Endodermal cell (in vitro differentiated cells): ENCODE data around the gene HGFAC. TPM values are rescaled to one million over a fixed set of nuclear protein-coding genes. Genes with fewer than 3 reads are reported as not detected.

Experiments used
- DNase-seq: peaks from one replicate; pipeline ENCODE4 v3.0.0-alpha.2; 2017
- H3K27ac ChIP-seq: 2 replicates; pipeline ENCODE4 v1.5.1; 2013; ENCODE audit warnings: mild to moderate bottlenecking, low read depth, low read length, moderate library complexity
- H3K27me3 ChIP-seq: 2 replicates; pipeline ENCODE4 v1.6.1; 2013; ENCODE audit warnings: mild to moderate bottlenecking, low read length, moderate library complexity; ENCODE audit not compliant: insufficient read depth, control insufficient read depth, poor library complexity, severe bottlenecking
- H3K36me3 ChIP-seq: 2 replicates; pipeline ENCODE4 v1.7.0; 2013; ENCODE audit warnings: mild to moderate bottlenecking, low read length, moderate library complexity; ENCODE audit not compliant: control insufficient read depth, insufficient read depth
- H3K4me1 ChIP-seq: one replicate; pipeline ENCODE4 v1.7.0; 2013; ENCODE audit warnings: low read length; ENCODE audit not compliant: control insufficient read depth, insufficient read depth
- H3K4me3 ChIP-seq: 2 replicates; pipeline ENCODE4 v1.5.1; 2013; ENCODE audit warnings: mild to moderate bottlenecking, low read length, moderate library complexity
- H3K9ac ChIP-seq: 2 replicates; pipeline ENCODE4 v1.6.1; 2013; ENCODE audit warnings: mild to moderate bottlenecking, low read length, moderate library complexity; ENCODE audit not compliant: poor library complexity, severe bottlenecking; ENCODE audit errors: extremely low read depth
- H3K9me3 ChIP-seq: 2 replicates; pipeline ENCODE4 v1.6.1; 2013; ENCODE audit warnings: mild to moderate bottlenecking, low read length, moderate library complexity; ENCODE audit not compliant: control insufficient read depth
- H3K27ac Mint-ChIP-seq: 2 replicates; pipeline ENCODE4 v1.8.0; 2020; ENCODE audit warnings: mixed read lengths
- H3K27me3 Mint-ChIP-seq: 2 replicates; pipeline ENCODE4 v1.8.0; 2021; ENCODE audit warnings: mild to moderate bottlenecking, mixed read lengths; ENCODE audit not compliant: insufficient read depth
- H3K36me3 Mint-ChIP-seq: 2 replicates; pipeline ENCODE4 v1.8.0; 2020; ENCODE audit warnings: low read depth, mixed read lengths
- H3K4me1 Mint-ChIP-seq: 2 replicates; pipeline ENCODE4 v1.8.0; 2020; ENCODE audit warnings: mixed read lengths
- H3K4me3 Mint-ChIP-seq: 2 replicates; pipeline ENCODE4 v1.8.0; 2020; ENCODE audit warnings: mild to moderate bottlenecking, moderate library complexity, mixed read lengths
- H3K9me3 Mint-ChIP-seq: 2 replicates; pipeline ENCODE4 v1.8.0; 2020; ENCODE audit warnings: mild to moderate bottlenecking, mixed read lengths
- CTCF ChIP-seq: fragments of 200-600 bp; sonication (generic); conservative IDR thresholded peaks from 2 replicates; pipeline ENCODE4 v1.5.0; 2021; ENCODE audit warnings: antibody characterized with exemption, mild to moderate bottlenecking
- WGBS, 2 experiments: methylation state at CpG; one replicate each; pipeline versions ENCODE4 v1.1.5 to v1.1.7; 2013; ENCODE audit warnings: missing lambda C conversion rate in 2 of 2, mixed read lengths in 1 of 2; ENCODE audit not compliant: insufficient coverage in 1 of 2, insufficient read length in 1 of 2; 5-methylcytosine and 5-hydroxymethylcytosine counted together
- total RNA-seq, 2 donors: library from RNA; stranded (reverse); fragmentation: NEBNext Ultra II Directional in 1 of 2; extraction: Animal tissue kit (Norgen Biotek cat#: 25700) in 1 of 2; gene quantifications; 2 replicates in 1 of 2; 3 replicates in 1 of 2; pipeline ENCODE4 v1.2.1, GENCODE V29; 2021

The HGFAC gene
- total RNA-seq, 2 donors from 2014 or later, result 0.46 TPM; not detected in 1

DNA sequence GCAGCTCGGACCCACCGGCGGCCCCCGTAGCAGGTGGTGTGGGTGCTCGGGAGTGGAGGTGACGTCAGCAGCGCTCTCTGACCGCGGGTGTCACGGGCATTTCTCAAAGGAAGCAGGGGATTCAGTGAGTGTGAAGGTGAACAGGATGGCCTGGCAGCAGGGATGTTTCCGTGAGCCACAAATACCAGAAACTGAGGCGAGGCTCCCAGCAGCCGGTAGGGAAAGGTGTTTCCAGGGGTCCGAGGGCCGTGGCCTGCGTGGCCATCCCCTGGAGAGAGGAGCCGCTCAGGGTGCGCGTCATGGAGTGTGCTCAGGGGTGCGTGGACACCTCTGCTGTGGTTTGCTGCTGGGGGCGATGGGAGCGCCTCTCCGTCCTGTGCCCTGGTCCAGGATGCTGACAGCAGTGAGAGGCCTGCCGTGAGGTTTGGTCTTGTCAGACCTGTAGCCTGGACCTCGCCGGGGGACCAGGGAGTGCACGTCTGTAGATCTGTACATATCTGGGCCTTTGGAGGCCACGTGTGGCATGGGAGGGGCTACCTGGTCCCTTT lies 10.2 kb upstream of the HGFAC start:
- 93 to 96% methylated on average over 18 to 28 of the region's 28 CpGs for WGBS, 2 experiments

GRCh38 chr4:3432381-3432790 lies 9.4 kb upstream of the HGFAC start:
- Histone ChIP-seq H3K27ac (no peak overlapping the region), H3K9ac (no peak overlapping the region), H3K9me3 (no peaks in the 10 kb centered on the region), H3K36me3 (no peaks in the 10 kb centered on the region), H3K27me3 (no peaks in the 10 kb centered on the region), H3K4me3 (no peak overlapping the region), H3K4me1 (no peaks in the 10 kb centered on the region)
- H3K4me3 Mint-ChIP-seq, result no peak overlapping the region
- H3K27me3 Mint-ChIP-seq, result no peaks in the 10 kb centered on the region
- no peak overlapping the region for H3K27ac Mint-ChIP-seq
- DNase-seq, result no peak
- peaks cover 4% of the 10 kb centered on the region for H3K4me1 Mint-ChIP-seq
- TF ChIP-seq CTCF, result no peak
- H3K9me3 Mint-ChIP-seq, result no peaks in the 10 kb centered on the region
- 91 to 95% methylated on average over 6 to 16 of the region's 16 CpGs for WGBS, 2 experiments
- peaks cover 8% of the 10 kb centered on the region for H3K36me3 Mint-ChIP-seq

More for the DNA sequence above, 10.2 kb upstream of the HGFAC start:
- no peak overlapping the region for H3K27ac Mint-ChIP-seq
- Histone ChIP-seq H3K27me3 (no peaks in the 10 kb centered on the region), H3K9ac (no peak overlapping the region), H3K36me3 (no peaks in the 10 kb centered on the region), H3K4me3 (no peak overlapping the region), H3K9me3 (no peaks in the 10 kb centered on the region), H3K27ac (no peak overlapping the region), H3K4me1 (no peaks in the 10 kb centered on the region)
- no peak for DNase-seq
- peaks cover 8% of the 10 kb centered on the region for H3K36me3 Mint-ChIP-seq
- H3K4me1 Mint-ChIP-seq, result peaks cover 4% of the 10 kb centered on the region
- no peaks in the 10 kb centered on the region for H3K27me3 Mint-ChIP-seq
- no peak for TF ChIP-seq CTCF
- H3K9me3 Mint-ChIP-seq, result no peaks in the 10 kb centered on the region
- no peak overlapping the region for H3K4me3 Mint-ChIP-seq

DNA sequence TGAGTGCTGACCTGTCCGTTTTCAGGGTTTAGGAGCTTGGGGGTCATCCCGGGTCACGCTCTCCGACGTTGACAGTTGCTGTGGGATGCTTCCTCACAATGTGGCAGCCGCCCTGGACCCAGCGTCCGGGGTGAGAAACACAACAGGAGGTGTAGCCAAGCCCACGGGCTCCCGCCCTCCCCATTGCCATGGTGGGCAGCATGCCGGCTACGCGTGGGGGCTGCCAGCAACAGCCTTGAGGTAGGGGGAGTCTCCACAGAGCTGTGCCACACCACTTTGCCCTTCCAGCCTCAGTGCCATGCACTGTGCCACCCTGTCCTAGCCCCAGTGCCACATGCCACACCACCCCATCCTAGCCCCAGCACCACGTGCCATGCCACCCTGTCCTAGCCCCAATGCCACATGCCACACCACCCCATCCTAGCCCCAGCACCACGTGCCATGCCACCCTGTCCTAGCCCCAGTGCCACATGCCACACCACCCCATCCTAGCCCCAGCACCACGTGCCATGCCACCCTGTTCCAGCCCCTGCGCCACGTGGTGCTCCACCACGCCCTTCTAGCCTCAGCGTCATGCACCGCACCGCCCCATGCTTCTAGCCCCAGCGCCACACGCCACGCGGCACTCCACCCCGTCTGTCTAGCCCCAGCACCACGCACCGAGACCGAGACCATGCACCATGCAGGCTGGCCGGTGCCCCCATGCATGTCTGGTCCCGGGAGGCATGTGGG lies 8.5 kb upstream of the HGFAC start:
- WGBS, 2 experiments, result 94 to 97% methylated on average over 25 to 32 of the region's 32 CpGs
- Histone ChIP-seq H3K9me3 (no peaks in the 10 kb centered on the region), H3K9ac (no peak overlapping the region), H3K4me1 (no peaks in the 10 kb centered on the region), H3K27me3 (no peaks in the 10 kb centered on the region), H3K36me3 (no peaks in the 10 kb centered on the region), H3K4me3 (no peak overlapping the region), H3K27ac (no peak overlapping the region)
- Mint-ChIP-seq H3K9me3 (no peaks in the 10 kb centered on the region), H3K27me3 (no peaks in the 10 kb centered on the region), H3K27ac (no peak overlapping the region), H3K4me3 (no peak overlapping the region), H3K4me1 (peaks cover 4% of the 10 kb centered on the region), H3K36me3 (peaks cover 6% of the 10 kb centered on the region)
- no peak for TF ChIP-seq CTCF
- no peak for DNase-seq
